ENCODE measurements around the gene BTBD2.

DNA sequence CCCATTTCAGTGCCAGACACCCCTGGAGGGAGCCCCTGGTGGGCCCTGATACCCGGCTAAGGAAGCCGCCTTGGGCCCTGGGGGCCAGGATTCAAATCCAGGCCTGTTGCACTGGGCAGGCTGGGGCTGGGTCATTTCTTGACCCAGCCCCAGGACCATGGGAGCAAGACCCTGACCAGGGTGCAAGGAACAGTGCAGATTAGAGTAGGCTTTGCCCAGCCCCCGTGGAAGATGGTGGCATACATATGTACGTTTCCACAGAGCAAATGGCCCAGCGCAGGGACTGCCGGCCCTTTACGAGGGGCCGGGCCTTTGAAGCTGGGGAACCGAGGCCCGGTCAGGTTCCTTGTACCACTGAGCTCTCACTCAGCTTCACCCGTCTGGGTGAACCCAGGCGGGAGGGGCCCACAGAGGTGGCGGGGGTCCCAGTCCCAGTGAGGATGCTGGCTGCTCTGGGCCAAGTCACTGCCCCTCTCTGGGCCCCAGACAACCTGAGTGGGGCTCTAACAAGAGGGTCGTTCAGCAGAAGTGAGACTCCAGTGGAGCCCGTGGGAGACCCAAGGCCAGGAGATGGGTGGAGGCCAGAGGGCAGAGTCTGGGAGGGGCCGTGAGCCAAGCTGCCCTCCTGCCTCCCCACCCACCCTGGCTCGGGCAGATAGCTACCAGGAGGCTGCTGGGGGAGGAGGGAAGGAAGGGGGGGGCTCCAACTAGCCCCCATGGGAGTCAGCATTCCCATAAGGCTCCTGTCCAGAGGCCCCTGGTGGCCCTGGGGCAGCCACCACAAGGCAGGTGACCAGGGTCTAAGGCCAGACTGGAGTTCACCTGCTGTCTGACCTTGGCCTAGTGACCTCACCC lies 32.8 kb upstream of the BTBD2 start:
- TF ChIP-seq EZH2 (optimal IDR thresholded peaks at IDR 0.05; ENCODE audit: low read depth, low read length) (no peak), EZH2phosphoT487 (IDR thresholded peaks at IDR 0.05; ENCODE audit: low read length) (no peak)
- TF ChIP-seq, protein P1, sequence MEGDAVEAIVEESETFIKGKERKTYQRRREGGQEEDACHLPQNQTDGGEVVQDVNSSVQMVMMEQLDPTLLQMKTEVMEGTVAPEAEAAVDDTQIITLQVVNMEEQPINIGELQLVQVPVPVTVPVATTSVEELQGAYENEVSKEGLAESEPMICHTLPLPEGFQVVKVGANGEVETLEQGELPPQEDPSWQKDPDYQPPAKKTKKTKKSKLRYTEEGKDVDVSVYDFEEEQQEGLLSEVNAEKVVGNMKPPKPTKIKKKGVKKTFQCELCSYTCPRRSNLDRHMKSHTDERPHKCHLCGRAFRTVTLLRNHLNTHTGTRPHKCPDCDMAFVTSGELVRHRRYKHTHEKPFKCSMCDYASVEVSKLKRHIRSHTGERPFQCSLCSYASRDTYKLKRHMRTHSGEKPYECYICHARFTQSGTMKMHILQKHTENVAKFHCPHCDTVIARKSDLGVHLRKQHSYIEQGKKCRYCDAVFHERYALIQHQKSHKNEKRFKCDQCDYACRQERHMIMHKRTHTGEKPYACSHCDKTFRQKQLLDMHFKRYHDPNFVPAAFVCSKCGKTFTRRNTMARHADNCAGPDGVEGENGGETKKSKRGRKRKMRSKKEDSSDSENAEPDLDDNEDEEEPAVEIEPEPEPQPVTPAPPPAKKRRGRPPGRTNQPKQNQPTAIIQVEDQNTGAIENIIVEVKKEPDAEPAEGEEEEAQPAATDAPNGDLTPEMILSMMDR (IDR thresholded peaks at IDR 0.05; ENCODE audit: low read length): no peak

Data from MM.1S (cell line).